Skin of body (tissue), 2 donors: ENCODE data around the gene PTMA. TPM values are rescaled to one million over a fixed set of nuclear protein-coding genes. Genes with fewer than 3 reads are reported as not detected.
A peak's percentile ranks its signal among the peaks of the same experiment; 100 is the strongest.
"Not testable (repeated sequence)": the region's sequence is repeated elsewhere in the genome, so short reads cannot be mapped to it uniquely, and the experiment has no call there.

Source experiments
- DNase-seq: peaks from one replicate; lab custom pipeline; 2025; lab: John Stamatoyannopoulos, UW
- total RNA-seq: library from RNA; depleted of rRNA; stranded (reverse); fragments of >200 nt; gene quantifications from one replicate; pipeline ENCODE4 v1.2.3, GENCODE V29; 2014

The PTMA gene
- total RNA-seq, 1 donor from 2014 or later, result 634 TPM

GRCh38 chr2:231715499-231715837 lies 7.1 kb downstream of the PTMA start:
- no peak for DNase-seq

GRCh38 chr2:231715988-231716616 lies 7.8 kb downstream of the PTMA start:
- no peak for DNase-seq

GRCh38 chr2:231716666-231717280 lies 8.4 kb downstream of the PTMA start:
- DNase-seq, result no peak

- peak; percentile 35 for DNase-seq
These were observed 9.2 kb downstream of the PTMA start for GRCh38 chr2:231717281-231718171.

GRCh38 chr2:231718799-231719198 lies 10.5 kb downstream of the PTMA start:
- no peak for DNase-seq

GRCh38 chr2:231720292-231720986 lies 12.1 kb downstream of the PTMA start:
- DNase-seq, result no peak

GRCh38 chr2:231720987-231721966 lies 13.0 kb downstream of the PTMA start:
- DNase-seq, result no peak

- DNase-seq, result no peak
These were observed 14.5 kb downstream of the PTMA start for GRCh38 chr2:231722721-231723307.

GRCh38 chr2:231725476-231725875 lies 17.2 kb downstream of the PTMA start:
- no peak for DNase-seq

- no peak for DNase-seq
These were observed 18.0 kb downstream of the PTMA start for GRCh38 chr2:231726276-231726675.

GRCh38 chr2:231727621-231728020 lies 19.3 kb downstream of the PTMA start:
- DNase-seq, result no peak

- no peak for DNase-seq
These were observed 24.3 kb downstream of the PTMA start for GRCh38 chr2:231732604-231733003.

- DNase-seq, result no peak
These were observed 29.4 kb downstream of the PTMA start for GRCh38 chr2:231737761-231738160.

GRCh38 chr2:231743376-231744116 lies 35.2 kb downstream of the PTMA start:
- DNase-seq, result no peak

GRCh38 chr2:231745303-231746038 lies 37.1 kb downstream of the PTMA start:
- no peak for DNase-seq

- DNase-seq, result not testable (repeated sequence)
These were observed 40.0 kb downstream of the PTMA start for GRCh38 chr2:231748153-231748896.

GRCh38 chr2:231749016-231749415 lies 40.7 kb downstream of the PTMA start:
- not testable (repeated sequence) for DNase-seq
